Myometrial cell (primary cell): ENCODE data around the gene CT47C1. TPM values are rescaled to one million over a fixed set of nuclear protein-coding genes. Genes with fewer than 3 reads are reported as not detected.

ENCODE experiments used
- total RNA-seq: library from RNA; depleted of rRNA; stranded (reverse); fragments of >200 nt; gene quantifications from 2 replicates; pipeline ENCODE4 v1.2.3, GENCODE V29; 2015

The CT47C1 gene
- total RNA-seq: not detected in 2 replicates

DNA sequence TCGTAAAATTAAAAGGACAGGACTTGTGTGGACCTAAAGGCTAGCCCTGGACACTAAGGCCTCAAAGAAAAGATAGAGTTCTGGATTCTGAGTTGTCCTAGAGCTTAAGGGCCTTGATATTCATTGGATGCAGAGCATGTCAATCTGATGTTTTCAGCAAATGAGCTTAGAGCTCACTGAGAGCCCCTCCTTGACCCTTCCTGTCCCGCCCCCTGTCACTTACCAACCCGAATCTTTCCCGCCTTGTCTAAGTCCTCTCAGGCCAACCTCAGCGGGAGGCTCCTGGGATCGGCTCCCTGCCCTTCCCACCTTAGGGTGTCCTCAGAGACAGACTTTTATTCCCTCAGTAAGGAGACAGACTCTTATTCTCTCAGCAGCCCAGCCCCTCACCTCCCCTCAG lies at the start of gene CT47C1:
TSS of gene CT47C1 (plus strand) at position 250 of the 400 bp plus-strand sequence. CDS start 233 bp downstream, outside the sequence.

Other genes with a start within 250 kb of the CT47C1 start
- not detected in 2 replicates for gene ZCCHC12, start 249.2 kb upstream of the CT47C1 start, total RNA-seq
- gene LONRF3, start 98.4 kb upstream of the CT47C1 start, total RNA-seq: 0.29 TPM in 1 of 2 replicates, not detected in the other
- gene KIAA1210, start 54.8 kb downstream of the CT47C1 start, total RNA-seq: not detected in 2 replicates
- 167 and 172 TPM in 2 replicates for gene PGRMC1, start 163.3 kb downstream of the CT47C1 start, total RNA-seq